Measurements from ENCODE around the gene SPDYC.
"Not testable (repeated sequence)": the region's sequence is repeated elsewhere in the genome, so short reads cannot be mapped to it uniquely, and the experiment has no call there.

Gene SPDYC

GRCh38 chr11:65134952-65135632, 34.9 kb upstream of the SPDYC start:
- peak; percentile 93 for DNase-seq

GRCh38 chr11:65135633-65136145, 34.3 kb upstream of the SPDYC start:
- no peak for DNase-seq

GRCh38 chr11:65136515-65137096, 33.4 kb upstream of the SPDYC start:
- no peak for DNase-seq

- DNase-seq = no peak
These were observed 28.0 kb upstream of the SPDYC start for GRCh38 chr11:65141896-65142494.

GRCh38 chr11:65147352-65148075, 22.5 kb upstream of the SPDYC start:
- no peak for DNase-seq

- DNase-seq = peak; percentile 20
These were observed 21.4 kb upstream of the SPDYC start for GRCh38 chr11:65148657-65149056.

GRCh38 chr11:65150131-65150508, 19.9 kb upstream of the SPDYC start:
- DNase-seq = not testable (repeated sequence)

- DNase-seq = peak; percentile 70
These were observed 19.3 kb upstream of the SPDYC start for GRCh38 chr11:65150509-65151299.

- DNase-seq = no peak
These were observed 18.6 kb upstream of the SPDYC start for GRCh38 chr11:65151331-65151899.

GRCh38 chr11:65152122-65152521, 17.9 kb upstream of the SPDYC start:
- no peak for DNase-seq

- no peak for DNase-seq
These were observed 13.8 kb upstream of the SPDYC start for GRCh38 chr11:65156256-65156655.

- no peak for DNase-seq
These were observed 13.1 kb upstream of the SPDYC start for GRCh38 chr11:65156926-65157325.

- no peak for DNase-seq
These were observed 12.7 kb upstream of the SPDYC start for GRCh38 chr11:65157336-65157735.

- no peak for DNase-seq
These were observed 11.0 kb upstream of the SPDYC start for GRCh38 chr11:65159012-65159411.

- no peak for DNase-seq
These were observed 9.4 kb upstream of the SPDYC start for GRCh38 chr11:65160643-65161042.

GRCh38 chr11:65163684-65164083, 6.3 kb upstream of the SPDYC start:
- no peak for DNase-seq

- no peak for DNase-seq
These were observed 4.4 kb upstream of the SPDYC start for GRCh38 chr11:65165410-65166317.

GRCh38 chr11:65166893-65167292, 3.1 kb upstream of the SPDYC start:
- no peak for DNase-seq

- no peak for DNase-seq
These were observed 2.4 kb upstream of the SPDYC start for GRCh38 chr11:65167656-65168055.

- DNase-seq = no peak
These were observed 830 bp upstream of the SPDYC start for GRCh38 chr11:65169164-65169641.

- no peak for DNase-seq
These were observed 2.6 kb downstream of the SPDYC start for GRCh38 chr11:65172600-65172999.
